GM13977 (cell line): Measurements from ENCODE around the gene EPYC.

Source experiments
- DNase-seq: peaks from one replicate; pipeline ENCODE4 v3.0.0; 2012; ENCODE audit warnings: low spot score
- CTCF ChIP-seq: IDR thresholded peaks from 2 replicates; pipeline ENCODE4 v1.5.1; 2012; ENCODE audit warnings: mild to moderate bottlenecking, control low read depth; ENCODE audit not compliant: insufficient read depth; ENCODE audit errors: extremely low read depth, missing control alignments
- in situ Hi-C: fragments of 300-500 bp; cut with MboI; formaldehyde crosslinking; loops from one replicate; pipeline ENCODE4 v1.12.0; 2022; ENCODE audit warnings: low sequenced_read_pairs, low pct_unique_long_range_greater_than_20kb, mixed read lengths, inconsistent platforms; ENCODE audit not compliant: unreplicated experiment

The EPYC gene

DNA sequence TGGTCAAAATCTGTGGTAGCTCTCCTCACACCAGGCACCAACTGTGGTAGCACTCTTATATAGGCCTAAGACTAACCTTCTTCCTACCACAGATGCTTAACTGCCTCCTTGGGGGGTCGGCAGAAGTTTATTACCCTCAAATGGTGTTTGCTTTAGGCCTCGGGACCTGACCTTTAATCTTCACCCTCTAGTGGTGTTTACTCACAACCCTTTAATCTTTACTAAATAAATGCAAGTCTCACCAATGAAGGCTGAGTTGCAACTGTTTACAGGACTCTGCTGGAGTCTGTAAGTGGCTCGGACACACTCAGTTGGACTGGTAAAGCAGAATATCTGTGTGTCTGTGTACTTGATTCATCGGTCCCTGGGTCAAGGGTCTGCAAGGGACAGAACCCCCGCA is 79.2 kb downstream of the EPYC start:
- in situ Hi-C loops = loop anchor here (25.0 kb wide), 1 partner anchor 1388 kb away; the partner anchor contains the start of gene POC1B
- DNase-seq = no peak
- no peak for TF ChIP-seq CTCF

DNA sequence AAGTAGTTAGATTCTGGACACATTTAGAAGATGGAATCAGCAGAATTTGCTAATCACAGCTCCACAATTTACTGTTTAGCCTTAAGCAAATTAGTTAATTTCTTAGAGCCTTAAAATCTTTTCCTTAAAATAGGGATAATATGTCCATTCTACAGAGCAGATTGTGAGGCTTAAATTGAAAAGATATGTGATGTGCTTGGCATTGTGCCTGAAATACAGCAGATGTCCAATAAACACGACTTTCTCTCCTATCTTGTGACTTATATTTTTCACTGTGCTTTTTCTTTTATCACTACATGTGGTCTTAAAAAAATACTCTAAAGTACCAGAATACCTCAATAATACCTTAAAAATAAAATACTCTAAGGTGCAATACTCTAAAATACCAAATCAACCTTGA is 80.4 kb downstream of the EPYC start:
- in situ Hi-C loops = no loop called here
- no peak for DNase-seq
- no peak for TF ChIP-seq CTCF

GRCh38 chr12:90922145-90922627 is 82.6 kb downstream of the EPYC start:
- TF ChIP-seq CTCF = no peak
- in situ Hi-C loops = no loop called here
- no peak for DNase-seq

DNA sequence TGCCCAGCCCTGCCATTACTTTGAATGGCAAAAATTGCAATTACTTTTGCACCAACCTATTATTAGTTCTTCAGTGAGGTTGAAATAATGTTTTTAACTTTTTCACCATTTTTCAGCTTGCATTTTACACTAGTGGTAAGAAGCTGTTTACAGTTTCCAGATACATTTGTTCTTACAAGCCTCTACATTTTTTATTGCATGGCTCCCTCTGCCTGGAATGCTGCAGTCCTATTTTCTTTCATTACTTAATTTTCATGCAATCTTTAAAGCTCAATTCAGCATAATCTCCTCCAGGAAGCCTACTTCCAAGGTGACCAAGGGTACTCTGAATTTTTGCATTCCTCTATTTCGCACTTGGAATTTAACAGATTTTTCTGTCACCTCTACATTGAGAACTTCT is 83.2 kb downstream of the EPYC start:
- in situ Hi-C loops = no loop called here
- TF ChIP-seq CTCF = no peak
- DNase-seq = no peak

DNA sequence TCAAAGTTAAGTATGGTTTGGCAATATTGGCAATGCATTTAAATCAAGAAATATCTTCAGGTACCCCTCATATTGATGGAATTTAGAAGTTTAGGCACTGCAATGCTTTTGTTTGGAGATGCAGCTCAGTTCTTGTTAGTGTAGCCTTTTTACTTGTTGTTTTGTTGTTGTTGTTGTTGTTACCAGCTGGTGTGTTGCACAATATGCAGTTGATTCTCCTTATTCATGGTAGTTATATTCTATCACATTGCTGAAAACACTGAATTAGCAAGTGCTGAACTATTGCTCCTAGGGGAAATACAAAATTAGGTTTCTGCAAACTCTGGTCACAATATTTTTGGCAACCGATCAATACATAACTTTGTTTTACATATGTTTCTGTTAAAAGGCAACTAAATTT is 84.5 kb downstream of the EPYC start:
- no peak for DNase-seq
- no peak for TF ChIP-seq CTCF
- in situ Hi-C loops = no loop called here

DNA sequence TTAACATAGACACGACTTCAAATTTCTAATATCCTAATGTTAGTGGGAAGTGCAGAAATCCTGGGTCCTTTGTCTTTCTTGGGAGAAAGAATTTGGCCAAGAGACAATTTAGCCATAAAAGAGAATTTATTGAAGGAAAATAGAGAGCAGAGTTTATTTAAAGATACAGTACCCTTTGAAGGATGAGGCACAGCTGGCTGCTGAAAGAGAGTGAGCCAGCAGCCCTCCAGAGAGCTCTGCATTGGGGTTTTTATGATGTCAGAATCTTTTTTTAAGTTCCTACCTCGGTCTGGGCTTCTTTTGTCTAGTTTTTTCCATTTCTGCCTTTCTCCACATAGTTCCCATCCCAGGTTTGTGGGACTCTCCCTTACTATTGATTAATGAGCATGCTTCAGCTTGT is 87.3 kb downstream of the EPYC start:
- no peak for DNase-seq
- TF ChIP-seq CTCF = no peak
- in situ Hi-C loops = no loop called here

DNA sequence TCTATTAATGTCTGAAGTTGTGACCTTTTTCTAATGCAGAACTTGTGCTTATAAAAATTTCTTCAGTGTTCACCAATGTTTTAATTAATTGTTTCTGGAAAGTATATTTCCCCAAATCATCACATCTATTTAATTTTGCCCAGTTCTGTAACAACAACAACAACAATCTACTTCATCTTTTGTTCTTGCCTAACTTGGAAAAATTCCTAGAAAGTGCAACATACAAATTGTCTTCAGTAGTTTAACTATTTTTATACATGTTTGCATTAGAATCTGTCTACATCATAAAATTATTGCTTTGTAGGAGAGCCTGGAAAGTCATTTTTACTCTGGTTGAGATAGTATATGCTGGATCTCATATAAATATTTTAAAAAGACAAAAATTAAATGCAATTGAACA is 88.3 kb downstream of the EPYC start:
- in situ Hi-C loops = no loop called here
- DNase-seq = no peak
- TF ChIP-seq CTCF = no peak
